Urothelium cell line (cell line): ENCODE data around the gene TENM4.
A peak's percentile ranks its signal among the peaks of the same experiment; 100 is the strongest.

Experiments used
- DNase-seq: peaks from one replicate; pipeline ENCODE4 v3.0.0; 2011; ENCODE audit warnings: low spot score, mixed read lengths
- FAIRE-seq: peaks from 2 replicates; lab custom pipeline; 2011; peaks lifted over from hg19 to GRCh38; lab: Jason Lieb, UNC

The TENM4 gene

DNA sequence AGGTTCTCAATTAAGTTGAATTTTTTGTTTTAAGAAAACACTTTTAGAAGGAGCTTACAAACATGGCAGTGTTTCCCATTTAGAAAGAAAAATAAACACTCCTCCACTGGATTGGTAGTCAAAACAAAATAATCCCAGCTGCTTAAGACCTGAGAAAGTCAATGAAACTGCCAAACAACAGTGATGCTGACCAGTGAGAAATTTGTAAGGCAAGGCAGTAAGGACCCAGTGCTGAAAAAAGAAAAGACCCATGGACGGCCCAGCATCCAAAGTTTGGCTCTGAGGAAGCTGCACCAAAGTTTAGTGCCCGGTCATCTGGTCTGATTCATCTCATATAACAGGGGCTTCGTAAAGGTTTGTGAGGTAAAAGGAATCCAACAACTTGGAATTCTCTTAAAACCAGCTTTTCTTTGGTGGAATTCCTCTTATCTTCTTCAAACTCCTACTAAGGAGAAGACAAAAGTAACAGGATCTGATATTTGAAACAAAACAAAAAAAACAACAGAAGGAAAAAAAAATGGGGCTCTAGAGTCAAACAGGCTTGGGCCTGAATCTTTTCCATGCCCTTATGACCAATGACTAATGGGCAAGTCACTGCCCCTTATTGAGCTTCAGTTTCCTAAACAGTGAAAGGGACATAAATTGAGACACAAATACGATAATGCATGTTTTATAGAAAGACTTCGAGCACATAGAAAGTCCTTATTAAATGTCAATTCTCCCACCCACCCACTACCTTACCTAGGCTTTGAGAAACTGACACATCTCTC lies 483.2 kb downstream of the TENM4 start:
- no peak for FAIRE-seq
- DNase-seq: no peak

DNA sequence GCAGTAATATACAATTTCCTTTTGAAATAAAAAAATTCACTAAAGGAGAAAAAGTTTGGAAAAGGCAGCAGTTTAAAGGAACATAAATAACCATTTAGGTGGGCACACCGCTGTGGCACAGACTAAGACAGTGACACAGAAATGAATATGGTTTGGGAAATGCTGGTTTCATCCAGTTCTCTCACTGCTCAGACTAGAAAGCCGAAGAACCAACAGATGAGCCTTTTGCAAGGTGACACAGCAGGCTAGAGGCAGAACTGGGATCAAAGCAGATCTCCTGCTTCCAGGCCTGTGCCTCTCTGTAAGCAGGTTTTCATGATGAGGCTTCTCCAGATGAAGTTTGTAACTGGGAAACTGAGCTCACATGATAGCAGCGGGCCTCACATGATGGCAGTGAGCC lies 486.1 kb downstream of the TENM4 start:
- FAIRE-seq (no peak), DNase-seq (no peak)

DNA sequence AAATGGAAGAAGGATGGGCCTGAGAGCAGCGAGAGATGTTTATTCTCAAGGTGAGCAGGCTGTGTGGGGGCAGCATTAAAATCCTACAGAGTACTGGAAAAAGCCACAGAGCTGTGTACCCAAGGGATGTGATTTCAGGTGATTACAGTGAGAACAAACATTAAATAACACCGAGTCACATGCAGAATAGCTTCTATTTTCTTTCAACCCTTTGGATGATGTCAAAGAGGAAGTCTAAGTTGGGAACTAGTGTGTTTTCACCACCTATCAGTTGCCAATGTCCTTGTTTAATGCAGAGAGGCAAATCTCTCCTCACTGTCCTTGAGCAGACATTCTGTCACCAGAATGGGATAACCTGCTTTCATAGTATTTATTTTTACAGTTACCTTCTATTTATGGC lies 486.6 kb downstream of the TENM4 start:
- no peak for FAIRE-seq

DNA sequence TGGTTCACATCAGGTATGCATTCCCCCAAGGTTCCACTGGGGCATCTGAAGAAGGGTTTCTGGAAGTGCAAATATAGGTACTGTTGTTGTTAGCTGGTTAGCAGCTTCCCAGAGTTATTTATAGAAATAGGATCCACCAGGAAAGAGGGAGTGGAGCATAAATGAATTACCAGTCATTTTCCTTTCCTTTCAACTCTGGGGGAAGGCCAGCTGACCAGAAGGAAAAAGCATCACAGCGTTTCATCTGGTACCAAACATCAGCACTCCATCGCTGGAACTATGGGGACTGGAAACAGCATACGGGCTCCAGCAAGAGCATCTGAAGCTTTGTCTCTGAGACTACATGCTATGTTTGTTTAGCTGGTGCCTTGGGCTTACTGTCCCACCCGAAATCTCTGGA lies 487.9 kb downstream of the TENM4 start:
- DNase-seq (no peak), FAIRE-seq (no peak)

More for the DNA sequence above, 486.6 kb downstream of the TENM4 start:
- DNase-seq: no peak

DNA sequence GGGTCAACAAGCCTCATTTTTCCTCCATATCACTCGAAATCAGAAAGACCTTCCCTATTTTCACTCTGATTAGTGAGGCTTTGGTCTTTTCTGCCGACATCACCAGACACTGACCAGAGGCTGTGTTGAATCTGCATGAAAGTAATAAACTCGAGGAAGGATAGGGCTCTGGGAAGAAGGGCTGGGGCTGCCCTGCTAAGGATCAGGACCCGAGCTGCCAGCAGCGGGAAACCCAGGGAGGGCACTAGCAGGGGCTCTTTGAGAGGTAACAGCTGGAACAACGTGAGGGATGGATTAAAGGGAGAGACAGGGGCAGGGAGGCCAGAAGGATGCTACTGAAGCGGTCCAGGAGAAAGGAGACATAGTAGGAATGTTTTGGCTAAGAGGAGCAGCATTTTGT lies 488.7 kb downstream of the TENM4 start:
- FAIRE-seq (no peak), DNase-seq (no peak)

DNA sequence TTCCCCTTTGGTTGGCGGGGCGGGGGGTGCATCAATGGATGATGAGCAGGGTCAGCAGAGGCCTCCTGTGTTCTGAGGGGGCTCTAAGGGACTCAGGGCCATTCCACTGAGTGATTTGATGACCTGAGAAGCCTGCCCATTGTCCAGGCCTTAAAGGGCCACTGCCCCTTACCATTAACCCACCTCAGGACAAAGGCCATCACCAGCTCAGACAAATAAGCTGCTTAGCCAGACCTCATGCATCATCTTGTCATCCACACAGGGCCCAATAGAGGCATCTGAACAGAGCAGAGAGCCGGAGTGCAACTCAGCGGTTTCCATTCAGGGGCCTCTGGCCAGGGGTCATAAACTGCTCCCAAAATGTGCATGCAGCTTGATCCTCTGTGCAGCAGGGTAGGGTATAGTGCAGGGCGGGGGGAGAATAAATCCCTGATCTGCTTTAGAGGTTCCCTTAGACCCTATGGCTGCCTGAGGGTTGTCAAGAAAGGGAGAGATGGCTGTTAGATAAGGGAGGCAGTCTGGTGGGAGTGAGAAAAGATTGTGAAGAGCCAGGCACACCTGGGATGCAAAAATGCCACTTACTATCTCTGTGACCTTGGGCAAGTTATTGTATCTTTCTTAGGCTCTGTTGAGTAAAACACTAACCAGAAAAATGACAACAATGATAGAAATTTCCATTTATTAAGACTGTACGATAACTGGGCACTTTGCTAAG lies 490.7 kb downstream of the TENM4 start:
- no peak for FAIRE-seq
- no peak for DNase-seq

DNA sequence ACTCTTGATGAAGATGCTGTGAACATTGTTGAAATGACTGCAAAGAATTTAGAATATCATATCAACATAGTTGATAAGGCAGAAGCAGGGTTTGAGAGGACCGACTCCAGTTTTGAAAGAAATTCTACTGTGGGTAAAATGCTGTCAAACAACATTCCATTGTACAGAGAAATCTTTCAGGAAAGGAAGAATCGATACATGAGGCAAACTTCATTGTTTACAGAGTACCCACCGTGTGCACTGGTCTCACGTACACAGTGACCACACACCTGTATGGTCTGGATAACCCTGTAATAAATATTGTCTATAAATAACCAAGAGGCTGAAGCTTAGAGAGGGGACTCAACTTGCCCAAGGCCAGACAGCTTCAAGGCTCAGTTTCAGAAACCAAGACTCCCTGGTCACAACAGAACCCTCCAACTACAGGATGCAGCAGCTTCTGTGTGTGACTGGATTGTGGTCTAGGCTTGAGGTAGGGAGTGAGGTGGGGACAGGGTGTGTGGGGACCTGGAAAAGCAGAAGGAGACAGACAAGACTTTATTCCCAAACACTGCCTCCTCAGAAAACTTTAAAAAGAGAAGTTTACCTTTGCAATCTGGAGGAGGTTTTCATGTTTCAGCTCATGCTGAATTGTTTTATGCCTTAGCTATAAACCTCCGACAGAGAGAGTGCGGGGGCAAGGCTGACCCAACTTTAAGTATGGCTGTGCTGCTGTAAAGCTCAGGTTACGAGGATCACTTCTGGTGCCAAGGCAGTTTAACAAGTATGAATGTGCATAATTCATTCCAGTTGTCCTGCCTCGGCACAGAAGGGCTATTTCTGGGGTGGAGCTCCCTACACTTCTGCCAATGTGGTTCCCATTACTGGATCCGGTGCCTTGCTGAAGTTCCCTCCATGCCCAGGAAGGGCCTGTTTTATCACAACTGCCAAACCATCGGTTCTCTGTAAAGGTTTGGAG lies 493.6 kb downstream of the TENM4 start:
- DNase-seq: no peak
- no peak for FAIRE-seq

DNA sequence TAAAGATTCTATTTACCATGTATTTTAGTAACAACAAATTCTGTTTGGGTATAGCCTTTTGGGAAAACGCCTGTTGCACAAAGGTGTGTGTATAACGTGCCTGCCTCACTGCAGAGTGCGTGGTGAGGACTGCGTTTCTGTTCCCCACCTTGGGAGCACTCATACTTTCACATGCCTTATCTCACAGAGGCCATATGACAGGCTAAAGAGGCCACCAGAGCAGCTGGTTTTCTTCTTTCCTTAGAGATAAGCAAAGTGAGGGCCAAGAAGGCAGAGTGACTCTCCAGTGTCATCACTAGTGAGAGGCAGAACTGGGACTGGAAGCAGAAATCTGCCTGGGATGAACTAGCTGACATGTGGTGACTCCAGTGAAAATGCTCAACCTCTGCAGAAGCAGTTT lies 497.0 kb downstream of the TENM4 start:
- FAIRE-seq (peak; percentile 13), DNase-seq (no peak)

DNA sequence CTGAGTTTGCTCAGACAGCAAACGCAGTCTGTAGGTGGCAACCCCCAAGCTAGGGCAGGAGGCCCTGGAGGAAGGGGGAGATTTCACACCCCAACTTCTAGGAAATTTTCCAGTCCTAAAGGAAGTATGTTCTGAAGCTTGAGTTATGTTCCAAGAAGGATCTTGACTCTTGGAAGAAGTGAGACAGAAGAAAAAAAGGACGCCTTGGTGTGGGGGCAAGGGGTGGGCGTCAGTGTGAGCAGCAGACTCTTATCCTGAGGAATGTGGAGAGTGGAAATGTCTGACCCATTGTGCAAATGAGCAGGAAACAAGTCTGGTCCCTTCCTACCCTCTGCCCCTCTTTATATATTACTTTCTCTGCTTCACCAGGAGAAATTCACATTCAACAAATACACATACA lies 497.7 kb downstream of the TENM4 start:
- FAIRE-seq (no peak), DNase-seq (no peak)

DNA sequence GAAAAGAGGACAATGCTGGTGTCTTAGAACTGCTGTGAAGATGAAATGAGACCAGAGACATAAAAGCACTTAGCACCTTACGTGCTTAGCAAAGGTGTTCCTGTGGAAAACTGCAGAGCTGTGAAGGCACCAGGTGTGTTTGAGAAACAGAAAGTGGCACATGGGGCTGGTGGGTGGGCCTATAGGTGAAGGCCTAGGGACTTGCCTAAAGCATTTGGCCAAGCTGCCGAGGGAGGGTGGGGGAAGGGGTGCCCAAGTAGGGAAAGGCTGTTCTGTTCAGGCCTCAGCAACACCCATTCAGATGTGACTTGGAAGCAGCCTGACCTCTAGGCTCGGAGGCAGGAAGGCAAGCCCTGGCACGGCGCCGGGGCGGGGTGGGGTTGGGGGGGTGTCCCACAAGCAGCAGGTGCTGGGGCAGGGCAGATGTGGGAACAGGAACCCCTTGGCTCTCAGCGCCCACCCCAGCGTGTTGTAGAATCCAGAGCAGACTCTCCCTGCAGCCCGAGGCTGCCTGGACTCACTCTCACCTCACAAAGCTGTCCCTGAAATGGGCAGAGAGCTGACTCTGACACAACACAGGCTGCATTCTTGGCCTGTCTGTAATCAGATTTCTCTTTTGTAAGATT lies 499.5 kb downstream of the TENM4 start:
- FAIRE-seq: peak; percentile 78

DNA sequence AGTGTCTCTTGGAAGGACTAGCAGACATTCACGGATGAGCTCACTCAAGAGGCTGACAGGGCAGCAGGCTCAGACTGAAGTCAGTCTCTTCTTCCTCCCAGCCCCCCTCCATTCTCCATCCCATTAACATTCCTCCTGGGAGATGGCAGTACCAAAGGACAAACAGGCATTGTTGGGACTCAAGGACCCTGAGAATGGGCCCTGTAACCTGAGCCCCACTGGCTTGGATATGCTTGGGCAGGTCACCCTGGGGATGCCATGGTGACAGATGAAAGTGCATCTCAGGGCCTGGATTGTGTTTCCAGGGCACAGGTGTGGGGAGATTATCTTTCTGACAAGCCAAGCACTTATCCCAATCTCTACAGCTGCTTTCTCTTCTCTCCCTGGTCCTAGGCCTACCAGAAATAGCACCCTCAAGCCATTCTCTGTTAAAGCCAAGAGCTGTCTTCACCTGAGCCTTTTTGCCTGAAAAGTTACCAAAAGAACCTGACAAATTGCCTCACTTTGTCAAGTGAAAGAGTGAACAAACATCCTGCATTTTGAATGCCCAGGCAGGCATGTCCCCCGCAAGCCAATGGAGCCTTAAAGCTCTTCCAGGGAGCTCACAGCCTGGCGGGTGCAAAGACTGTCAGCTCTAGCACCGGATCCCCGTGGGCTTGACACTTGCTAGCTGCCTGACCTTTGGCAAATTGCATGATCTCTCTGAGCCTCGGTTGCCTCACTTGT lies 500.2 kb downstream of the TENM4 start:
- no peak for DNase-seq

More for the DNA sequence above, 499.5 kb downstream of the TENM4 start:
- no peak for DNase-seq

DNA sequence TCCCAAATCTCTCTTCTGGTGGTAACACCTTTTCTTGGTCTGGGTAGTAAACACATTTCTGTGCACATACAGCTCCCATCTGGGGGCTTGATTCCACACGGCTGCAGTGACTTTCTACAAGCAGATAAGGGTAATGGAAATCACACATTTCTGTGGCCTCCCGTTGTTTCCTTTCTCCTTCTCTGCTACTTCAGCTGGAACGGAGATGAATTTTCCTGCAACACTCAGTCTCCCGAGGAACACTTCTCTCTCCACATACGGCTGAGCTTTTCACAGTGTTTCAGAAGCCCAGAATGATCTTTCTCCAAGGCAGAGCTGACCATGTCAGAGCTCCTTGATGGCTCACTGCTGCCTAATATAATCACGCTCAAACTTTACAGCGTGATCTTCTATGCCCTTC lies 501.9 kb downstream of the TENM4 start:
- DNase-seq: no peak
- FAIRE-seq: no peak

More for the DNA sequence above, 500.2 kb downstream of the TENM4 start:
- no peak for FAIRE-seq

DNA sequence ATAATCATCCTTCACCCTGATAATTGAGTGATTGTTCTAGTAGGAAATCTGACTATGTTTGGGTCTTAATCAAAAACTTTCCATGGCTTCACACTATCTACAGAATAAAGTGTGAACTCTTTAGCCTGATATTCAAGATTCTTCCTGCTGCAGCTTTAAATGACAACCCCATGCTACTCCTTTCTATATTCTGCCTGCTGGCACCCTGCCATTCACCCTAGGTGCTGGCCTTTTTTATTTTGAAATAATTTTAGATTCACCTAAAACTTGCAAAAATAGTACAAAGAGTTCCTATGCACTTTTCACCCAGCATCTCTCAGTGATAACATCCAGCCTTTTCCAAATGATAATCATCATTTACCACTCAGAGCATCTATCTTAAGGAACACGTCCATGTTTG lies 502.8 kb downstream of the TENM4 start:
- DNase-seq (no peak), FAIRE-seq (no peak)

DNA sequence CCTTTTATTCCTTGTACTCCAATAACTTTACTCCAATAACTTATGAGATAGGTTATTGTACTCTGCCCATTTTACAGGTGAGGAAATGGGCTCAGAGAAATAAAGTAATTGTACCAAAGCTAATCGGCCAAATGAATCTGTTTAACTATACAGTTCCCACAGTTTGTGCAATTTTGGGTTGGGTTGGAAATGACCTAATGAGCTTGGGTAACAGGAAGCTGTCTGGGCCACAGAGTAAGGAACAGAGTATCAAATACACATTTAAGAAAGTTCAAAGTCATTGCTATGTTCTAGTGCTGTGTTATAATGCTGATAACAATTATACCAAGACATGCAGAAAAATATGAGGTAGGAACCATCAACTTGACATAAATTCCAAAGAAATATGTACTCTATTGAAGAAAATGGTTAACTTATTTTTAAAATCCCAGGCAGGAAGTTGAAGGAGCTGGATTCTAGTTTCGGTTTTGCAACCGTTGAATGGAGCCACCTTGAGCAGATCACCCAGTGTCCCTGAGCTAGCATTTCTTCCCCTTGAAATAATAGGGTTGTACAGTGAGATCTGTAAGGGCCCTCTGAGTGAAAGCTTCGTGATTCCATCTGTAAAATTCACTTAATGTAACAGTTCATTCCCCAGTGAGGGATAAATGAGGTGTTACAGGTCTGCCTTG lies 505.3 kb downstream of the TENM4 start:
- no peak for DNase-seq
- no peak for FAIRE-seq

DNA sequence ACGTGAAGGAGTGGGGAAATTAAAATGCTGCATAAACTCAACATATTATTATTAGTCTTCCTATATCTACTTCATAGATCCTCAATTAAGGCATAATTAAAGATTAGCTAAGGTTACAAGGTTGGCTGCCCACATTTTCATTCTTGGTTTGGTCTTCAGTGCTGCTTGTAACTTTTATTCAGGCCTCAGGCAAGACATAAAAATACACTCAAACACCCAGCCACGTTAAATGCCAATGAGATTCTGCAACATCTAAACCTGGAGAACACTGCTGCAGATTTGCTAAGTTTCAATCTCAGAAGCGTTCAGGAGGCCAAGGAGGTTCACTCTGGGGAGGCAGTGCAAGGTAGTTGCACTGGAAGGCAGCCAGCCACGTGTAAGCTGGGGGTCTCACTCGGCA lies 507.5 kb downstream of the TENM4 start:
- no peak for FAIRE-seq
- DNase-seq: no peak

DNA sequence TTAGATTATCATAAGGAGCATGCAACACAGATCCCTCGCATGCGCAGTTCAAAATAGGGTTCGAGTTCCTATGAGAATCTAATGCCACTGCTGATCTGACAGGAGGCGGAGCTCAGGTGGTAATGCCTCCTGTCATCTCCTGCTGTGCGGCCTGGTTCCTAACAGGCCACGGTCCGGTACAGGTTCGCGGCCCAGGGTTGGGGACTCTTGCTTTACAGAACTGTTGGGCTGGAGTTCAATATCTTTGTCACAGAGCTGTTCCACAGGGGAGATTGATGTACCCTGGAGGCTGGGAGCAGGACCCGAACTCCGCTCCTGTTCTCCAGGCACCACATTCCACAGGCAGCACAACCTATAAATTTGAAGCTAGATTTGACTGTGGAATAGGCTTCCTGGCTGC lies 508.1 kb downstream of the TENM4 start:
- DNase-seq (no peak), FAIRE-seq (no peak)

DNA sequence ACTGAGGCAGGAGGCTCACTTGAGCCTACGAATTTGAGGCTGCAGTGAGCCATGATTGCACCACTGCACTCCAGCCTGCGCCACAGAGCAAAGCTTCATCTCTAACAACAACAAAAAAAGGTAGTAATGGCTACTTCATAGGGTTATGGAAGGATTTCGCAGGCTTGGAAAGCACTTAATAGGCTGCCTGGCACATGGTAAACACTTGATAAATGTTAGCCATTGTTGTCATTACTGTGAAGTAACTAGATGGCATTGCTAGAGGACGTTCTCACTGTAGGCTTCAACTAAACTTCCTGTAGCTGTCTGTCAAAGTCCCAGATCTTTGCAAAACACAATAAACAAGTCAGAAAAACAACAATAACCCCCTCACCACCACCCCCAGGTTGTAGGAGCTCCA lies 508.9 kb downstream of the TENM4 start:
- DNase-seq (no peak), FAIRE-seq (no peak)

DNA sequence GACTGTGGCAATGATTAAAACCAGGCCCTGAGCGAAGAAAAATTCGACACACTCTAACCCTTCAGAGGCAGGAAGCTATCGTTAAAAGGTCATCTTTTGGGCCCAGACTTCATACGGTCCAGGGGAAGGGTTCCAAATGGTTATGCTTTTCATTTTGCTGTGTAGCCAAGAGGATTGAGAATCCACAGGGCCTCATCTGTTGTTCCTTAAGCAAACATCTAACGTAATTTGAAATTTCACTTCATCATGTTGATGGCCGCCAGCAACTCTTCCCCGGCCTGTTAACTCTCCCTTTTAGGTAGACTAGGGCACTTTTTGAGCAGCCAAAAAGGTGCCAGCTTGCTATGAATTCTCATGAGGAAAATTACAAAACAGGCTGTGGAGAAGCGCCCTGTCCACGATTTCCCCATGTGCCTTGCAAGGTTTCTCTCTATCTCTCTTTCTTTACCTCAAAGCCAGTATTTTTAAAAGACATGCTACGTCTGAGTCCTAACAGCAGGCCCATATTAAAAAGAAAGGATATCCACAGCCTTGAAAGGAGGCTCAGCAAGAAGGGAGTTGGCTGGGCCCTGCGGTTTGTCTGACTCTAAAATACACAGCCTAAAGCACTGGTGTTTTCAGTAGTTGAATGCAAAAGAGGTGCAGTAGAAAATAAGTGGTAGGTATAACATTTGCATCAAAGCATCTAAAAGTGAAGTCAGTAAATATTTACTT lies 509.9 kb downstream of the TENM4 start:
- no peak for FAIRE-seq
- no peak for DNase-seq

DNA sequence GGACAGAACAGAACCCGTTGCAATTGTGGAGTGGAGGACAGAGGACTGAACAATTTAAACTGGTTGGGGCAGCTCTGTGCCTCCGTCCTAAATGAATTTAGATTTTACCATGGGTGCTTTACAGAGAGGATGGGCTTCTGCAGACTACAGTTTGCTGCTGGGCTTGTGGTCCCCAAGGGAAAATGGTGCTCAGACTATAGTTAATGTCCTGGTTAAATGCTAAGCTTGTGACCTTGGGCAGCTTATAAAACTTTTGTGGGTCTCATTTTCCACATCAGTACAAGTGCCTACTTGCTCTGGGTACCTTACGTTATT lies 511.0 kb downstream of the TENM4 start:
- no peak for DNase-seq
- no peak for FAIRE-seq
